Measurements from ENCODE around the gene NLN. TPM values are rescaled to one million over a fixed set of nuclear protein-coding genes. Genes with fewer than 3 reads are reported as not detected.

Gene NLN
- total RNA-seq, 1 donor from 2014 or later, result 94.0 TPM

DNA sequence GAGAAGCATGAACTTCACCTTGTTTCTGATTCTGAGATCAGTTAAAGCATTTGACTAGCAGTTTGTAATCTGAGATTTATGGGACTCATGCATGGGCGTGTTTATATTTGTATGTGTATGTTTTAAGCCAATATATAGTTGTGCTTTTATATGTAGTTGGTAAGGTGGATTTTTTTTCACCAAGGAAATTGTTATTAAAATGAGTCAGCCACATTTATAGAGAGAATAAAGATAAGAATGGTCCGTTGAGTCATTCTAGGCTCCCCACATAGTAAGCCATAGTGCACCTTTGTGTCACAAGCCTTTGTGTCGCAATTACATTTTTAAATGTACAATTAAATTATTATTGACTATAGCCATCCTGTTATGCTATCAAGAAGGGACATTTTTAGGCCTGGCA is 89.0 kb downstream of the NLN start:
- H3K9me3 Mint-ChIP-seq (ENCODE audit: unreplicated experiment), result peaks cover 2% of the 10 kb centered on the region
- no peak overlapping the region for H3K4me3 Mint-ChIP-seq (ENCODE audit: unreplicated experiment)
- H3K4me1 Mint-ChIP-seq (ENCODE audit: low read depth, unreplicated experiment), result peaks cover 6% of the 10 kb centered on the region
- H3K27me3 Mint-ChIP-seq (ENCODE audit: unreplicated experiment), result no peaks in the 10 kb centered on the region
- TF ChIP-seq, protein P1, sequence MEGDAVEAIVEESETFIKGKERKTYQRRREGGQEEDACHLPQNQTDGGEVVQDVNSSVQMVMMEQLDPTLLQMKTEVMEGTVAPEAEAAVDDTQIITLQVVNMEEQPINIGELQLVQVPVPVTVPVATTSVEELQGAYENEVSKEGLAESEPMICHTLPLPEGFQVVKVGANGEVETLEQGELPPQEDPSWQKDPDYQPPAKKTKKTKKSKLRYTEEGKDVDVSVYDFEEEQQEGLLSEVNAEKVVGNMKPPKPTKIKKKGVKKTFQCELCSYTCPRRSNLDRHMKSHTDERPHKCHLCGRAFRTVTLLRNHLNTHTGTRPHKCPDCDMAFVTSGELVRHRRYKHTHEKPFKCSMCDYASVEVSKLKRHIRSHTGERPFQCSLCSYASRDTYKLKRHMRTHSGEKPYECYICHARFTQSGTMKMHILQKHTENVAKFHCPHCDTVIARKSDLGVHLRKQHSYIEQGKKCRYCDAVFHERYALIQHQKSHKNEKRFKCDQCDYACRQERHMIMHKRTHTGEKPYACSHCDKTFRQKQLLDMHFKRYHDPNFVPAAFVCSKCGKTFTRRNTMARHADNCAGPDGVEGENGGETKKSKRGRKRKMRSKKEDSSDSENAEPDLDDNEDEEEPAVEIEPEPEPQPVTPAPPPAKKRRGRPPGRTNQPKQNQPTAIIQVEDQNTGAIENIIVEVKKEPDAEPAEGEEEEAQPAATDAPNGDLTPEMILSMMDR (IDR thresholded peaks at IDR 0.05; ENCODE audit: partially characterized antibody, unreplicated experiment), result no peak
- no peaks in the 10 kb centered on the region for H3K36me3 Mint-ChIP-seq (ENCODE audit: unreplicated experiment)
- DNase-seq, result no peak
- no peak overlapping the region for H3K27ac Mint-ChIP-seq (ENCODE audit: unreplicated experiment)

DNA sequence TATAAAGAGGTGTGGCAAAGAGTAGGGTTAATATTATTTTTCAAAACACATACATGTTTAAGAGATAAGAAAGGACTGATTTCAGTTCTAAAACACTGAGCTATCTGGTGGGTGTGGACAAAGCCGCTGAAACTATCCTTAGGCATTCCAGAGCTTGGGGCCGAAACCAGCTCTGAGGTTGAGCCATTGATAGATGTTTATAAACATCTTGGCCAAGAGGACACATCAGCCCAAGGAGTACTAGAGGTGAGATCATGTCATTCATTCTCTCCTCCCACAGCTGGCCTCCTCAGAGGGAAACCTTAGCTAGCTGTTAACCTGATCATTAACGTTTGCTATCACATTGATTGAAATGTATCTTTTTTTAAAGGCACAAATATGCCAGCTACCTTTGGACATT is 89.9 kb downstream of the NLN start:
- H3K4me3 Mint-ChIP-seq (ENCODE audit: unreplicated experiment), result no peak overlapping the region

GRCh38 chr5:65812648-65813047 is 90.6 kb downstream of the NLN start:
- Mint-ChIP-seq H3K4me3 (ENCODE audit: unreplicated experiment) (no peak overlapping the region), H3K36me3 (ENCODE audit: unreplicated experiment) (no peaks in the 10 kb centered on the region), H3K27me3 (ENCODE audit: unreplicated experiment) (no peaks in the 10 kb centered on the region), H3K4me1 (ENCODE audit: low read depth, unreplicated experiment) (peaks cover 10% of the 10 kb centered on the region), H3K27ac (ENCODE audit: unreplicated experiment) (no peak overlapping the region), H3K9me3 (ENCODE audit: unreplicated experiment) (no peaks in the 10 kb centered on the region)
- TF ChIP-seq, protein P1 (IDR thresholded peaks at IDR 0.05; ENCODE audit: partially characterized antibody, unreplicated experiment), result no peak
- DNase-seq, result no peak

More for the DNA sequence above, 89.9 kb downstream of the NLN start:
- Mint-ChIP-seq H3K27me3 (ENCODE audit: unreplicated experiment) (no peaks in the 10 kb centered on the region), H3K27ac (ENCODE audit: unreplicated experiment) (no peak overlapping the region), H3K36me3 (ENCODE audit: unreplicated experiment) (no peaks in the 10 kb centered on the region), H3K9me3 (ENCODE audit: unreplicated experiment) (no peaks in the 10 kb centered on the region), H3K4me1 (ENCODE audit: low read depth, unreplicated experiment) (peaks cover 6% of the 10 kb centered on the region)
- DNase-seq, result no peak
- TF ChIP-seq, protein P1 (IDR thresholded peaks at IDR 0.05; ENCODE audit: partially characterized antibody, unreplicated experiment), result no peak

DNA sequence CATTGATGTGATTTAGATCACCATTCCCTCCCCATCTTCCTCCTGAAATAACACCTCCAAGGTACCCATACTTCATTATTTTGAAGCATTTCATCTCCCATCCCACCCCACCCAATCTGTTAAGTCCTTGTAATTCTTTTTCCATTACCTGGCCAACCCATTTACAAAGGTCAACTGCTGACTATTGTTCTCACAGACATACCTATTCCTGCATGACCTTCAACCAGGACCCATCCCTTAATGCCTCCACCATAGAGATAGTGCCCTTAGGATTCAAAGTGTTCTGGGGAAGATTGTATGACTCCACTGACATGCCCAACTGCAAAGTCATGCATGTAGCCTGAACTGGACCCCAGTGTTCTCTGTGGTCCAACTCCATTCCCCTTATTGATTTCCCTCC is 91.2 kb downstream of the NLN start:
- no peak overlapping the region for H3K4me3 Mint-ChIP-seq (ENCODE audit: unreplicated experiment)
- no peaks in the 10 kb centered on the region for H3K27me3 Mint-ChIP-seq (ENCODE audit: unreplicated experiment)
- no peaks in the 10 kb centered on the region for H3K36me3 Mint-ChIP-seq (ENCODE audit: unreplicated experiment)
- no peak for DNase-seq
- peaks cover 10% of the 10 kb centered on the region for H3K4me1 Mint-ChIP-seq (ENCODE audit: low read depth, unreplicated experiment)
- H3K9me3 Mint-ChIP-seq (ENCODE audit: unreplicated experiment), result no peaks in the 10 kb centered on the region
- TF ChIP-seq, protein P1 (IDR thresholded peaks at IDR 0.05; ENCODE audit: partially characterized antibody, unreplicated experiment), result no peak
- H3K27ac Mint-ChIP-seq (ENCODE audit: unreplicated experiment), result no peak overlapping the region

DNA sequence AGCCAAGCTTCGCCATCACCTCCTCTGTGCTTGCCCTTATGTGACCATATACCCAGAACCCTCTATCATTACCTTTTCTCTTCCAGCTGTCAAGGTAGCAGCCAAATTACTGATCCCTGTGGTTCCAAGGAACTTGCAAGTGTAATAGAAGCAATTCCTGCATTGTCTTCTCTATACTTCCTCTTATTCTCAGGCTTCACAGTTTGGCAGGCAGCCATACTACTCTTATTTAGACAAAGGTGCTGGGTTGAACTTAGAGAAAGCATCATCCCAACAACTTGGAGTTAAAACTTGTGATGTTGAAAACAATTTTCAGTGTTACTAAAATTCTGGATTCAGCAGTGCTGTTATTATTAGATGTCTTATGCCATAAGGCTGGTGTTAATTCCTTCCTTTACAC is 93.2 kb downstream of the NLN start:
- Mint-ChIP-seq H3K27ac (ENCODE audit: unreplicated experiment) (no peak overlapping the region), H3K4me3 (ENCODE audit: unreplicated experiment) (no peak overlapping the region), H3K4me1 (ENCODE audit: low read depth, unreplicated experiment) (peaks cover 15% of the 10 kb centered on the region), H3K27me3 (ENCODE audit: unreplicated experiment) (no peaks in the 10 kb centered on the region), H3K36me3 (ENCODE audit: unreplicated experiment) (no peaks in the 10 kb centered on the region), H3K9me3 (ENCODE audit: unreplicated experiment) (no peaks in the 10 kb centered on the region)
- TF ChIP-seq, protein P1 (IDR thresholded peaks at IDR 0.05; ENCODE audit: partially characterized antibody, unreplicated experiment), result no peak
- DNase-seq, result no peak

Measured in glutamatergic neuron (in vitro differentiated cells).